ENCODE data around the gene FAM131A. TPM values are rescaled to one million over a fixed set of nuclear protein-coding genes. Genes with fewer than 3 reads are reported as not detected.

The FAM131A gene
- total and polyA plus RNA-seq, 12 donors: 21.6 to 36.5 (median 26.7) TPM

- no peaks in the 10 kb centered on the region for H3K9me3 ChIP-seq
- H3K4me3 ChIP-seq: no peak overlapping the region
- H3K4me1 ChIP-seq: peaks cover 8 to 39% (median 25%) of the 10 kb centered on the region in 9 donors
- no peak for DNase-seq
- no peak for ATAC-seq
- no peak overlapping the region for H3K27ac ChIP-seq
- 66 to 71% methylated on average over 5 of the region's 5 CpGs for WGBS, 2 donors
- TF ChIP-seq, protein P1, sequence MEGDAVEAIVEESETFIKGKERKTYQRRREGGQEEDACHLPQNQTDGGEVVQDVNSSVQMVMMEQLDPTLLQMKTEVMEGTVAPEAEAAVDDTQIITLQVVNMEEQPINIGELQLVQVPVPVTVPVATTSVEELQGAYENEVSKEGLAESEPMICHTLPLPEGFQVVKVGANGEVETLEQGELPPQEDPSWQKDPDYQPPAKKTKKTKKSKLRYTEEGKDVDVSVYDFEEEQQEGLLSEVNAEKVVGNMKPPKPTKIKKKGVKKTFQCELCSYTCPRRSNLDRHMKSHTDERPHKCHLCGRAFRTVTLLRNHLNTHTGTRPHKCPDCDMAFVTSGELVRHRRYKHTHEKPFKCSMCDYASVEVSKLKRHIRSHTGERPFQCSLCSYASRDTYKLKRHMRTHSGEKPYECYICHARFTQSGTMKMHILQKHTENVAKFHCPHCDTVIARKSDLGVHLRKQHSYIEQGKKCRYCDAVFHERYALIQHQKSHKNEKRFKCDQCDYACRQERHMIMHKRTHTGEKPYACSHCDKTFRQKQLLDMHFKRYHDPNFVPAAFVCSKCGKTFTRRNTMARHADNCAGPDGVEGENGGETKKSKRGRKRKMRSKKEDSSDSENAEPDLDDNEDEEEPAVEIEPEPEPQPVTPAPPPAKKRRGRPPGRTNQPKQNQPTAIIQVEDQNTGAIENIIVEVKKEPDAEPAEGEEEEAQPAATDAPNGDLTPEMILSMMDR (IDR thresholded peaks at IDR 0.05): no peak
- peaks cover 0 to 34% (median 20%) of the 10 kb centered on the region in 7 donors for H3K27me3 ChIP-seq
- H3K36me3 ChIP-seq: peaks cover 0 to 28% (median 5%) of the 10 kb centered on the region in 9 donors
- intact Hi-C loops (cut with DNase I): loop anchor here in 9 of 10 donors (2.0 to 10.0 kb wide), 8 partner anchors 94 to 412 kb away; no protein-coding TSS in a partner anchor
These were observed 35.5 kb downstream of the FAM131A start for GRCh38 chr3:184372911-184373310.

- Histone ChIP-seq H3K27me3 (peaks cover 0 to 39% (median 25%) of the 10 kb centered on the region in 7 donors), H3K4me1 (peaks cover 9 to 42% (median 27%) of the 10 kb centered on the region in 9 donors), H3K9me3 (no peaks in the 10 kb centered on the region), H3K36me3 (peaks cover 0 to 22% (median under 1%) of the 10 kb centered on the region in 9 donors), H3K4me3 (no peak overlapping the region), H3K27ac (no peak overlapping the region)
- intact Hi-C loops (cut with DNase I): loop anchor here in 9 of 10 donors (2.0 to 10.0 kb wide), 8 partner anchors 94 to 411 kb away; no protein-coding TSS in a partner anchor
- 70 to 73% methylated on average over 6 of the region's 6 CpGs for WGBS, 2 donors
- no peak for DNase-seq
- TF ChIP-seq, protein P1 (IDR thresholded peaks at IDR 0.05): no peak
- ATAC-seq: peak in 4 of 8 donors; percentile 36 to 68 (median 44)
These were observed 36.0 kb downstream of the FAM131A start for GRCh38 chr3:184373422-184373821.

DNA sequence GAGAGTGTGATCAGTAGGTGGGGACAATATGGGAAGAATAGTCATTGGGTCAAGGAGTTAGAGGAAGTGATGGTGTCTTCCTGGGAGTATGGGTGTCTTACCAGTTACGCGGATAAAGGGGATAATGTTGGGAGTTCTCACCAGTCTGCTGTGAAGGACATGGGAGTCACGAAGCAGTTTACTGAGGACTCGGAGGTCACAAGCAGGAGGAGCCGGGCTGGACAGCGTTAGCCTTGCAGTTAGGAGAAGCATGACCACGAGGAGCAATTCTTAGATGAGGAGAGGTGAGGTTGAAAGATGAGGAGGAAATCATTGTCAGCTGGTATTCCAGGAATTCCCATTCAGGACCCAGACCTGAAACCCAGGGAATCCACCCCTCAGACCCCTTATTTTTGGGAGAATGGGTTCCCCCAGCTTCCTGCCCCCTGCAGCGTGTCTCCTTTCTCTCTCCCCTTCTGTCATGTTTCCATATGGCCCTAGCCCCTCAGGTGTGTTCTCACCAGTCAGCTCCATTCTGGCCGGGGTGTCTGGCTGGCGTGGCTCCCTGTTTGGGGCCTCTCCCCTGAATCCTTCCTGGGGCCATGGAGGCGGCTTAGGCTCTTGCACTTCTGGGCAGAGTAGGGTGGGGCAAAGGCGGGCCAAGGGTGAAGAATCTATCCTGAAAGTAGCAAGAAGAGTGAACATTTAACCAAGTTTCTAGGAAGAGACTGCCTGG, 38.5 kb downstream of the FAM131A start:
- H3K27me3 ChIP-seq: peaks cover 5 to 52% (median 38%) of the 10 kb centered on the region in 7 donors
- H3K36me3 ChIP-seq: no peaks in the 10 kb centered on the region
- intact Hi-C loops (cut with DNase I): loop anchor here in 8 of 10 donors (5.0 to 10.0 kb wide), 5 partner anchors 139 to 409 kb away; no protein-coding TSS in a partner anchor
- ATAC-seq (no peak), DNase-seq (no peak)
- 86 to 88% methylated on average over 12 of the region's 12 CpGs for WGBS, 2 donors
- TF ChIP-seq, protein P1 (IDR thresholded peaks at IDR 0.05): no peak
- peaks cover 3 to 48% (median 23%) of the 10 kb centered on the region in 9 donors for H3K4me1 ChIP-seq
- H3K9me3 ChIP-seq: no peaks in the 10 kb centered on the region
- H3K4me3 ChIP-seq: no peak overlapping the region
- H3K27ac ChIP-seq: no peak overlapping the region

DNA sequence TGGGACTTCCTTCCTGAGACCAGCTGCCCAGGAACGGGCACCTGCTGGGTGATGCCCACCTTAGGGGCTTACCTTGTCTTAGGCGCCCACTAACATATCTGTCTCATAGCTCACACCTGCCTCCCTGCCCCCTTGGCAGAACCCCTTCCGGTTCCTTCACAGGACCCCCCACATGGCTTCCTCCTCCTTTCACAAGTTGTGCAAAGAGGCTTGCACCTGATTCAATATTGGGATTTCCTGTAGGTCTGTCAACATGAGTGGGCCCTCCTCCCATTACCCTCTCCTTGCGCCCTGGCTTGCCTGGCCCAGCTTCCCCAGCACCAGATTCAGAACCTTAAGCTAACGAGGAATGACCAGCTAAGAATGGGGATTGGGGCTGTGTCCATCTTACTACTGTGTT, 40.0 kb downstream of the FAM131A start:
- Histone ChIP-seq H3K36me3 (no peaks in the 10 kb centered on the region), H3K9me3 (no peaks in the 10 kb centered on the region), H3K27ac (peak overlapping the region in 3 of 10 donors; percentile 19 to 81 (median 64)), H3K27me3 (peaks cover 5 to 67% (median 53%) of the 10 kb centered on the region in 7 donors), H3K4me3 (no peak overlapping the region), H3K4me1 (peaks cover 9 to 47% (median 21%) of the 10 kb centered on the region in 9 donors)
- TF ChIP-seq, protein P1 (IDR thresholded peaks at IDR 0.05): no peak
- DNase-seq (no peak), ATAC-seq (no peak)
- 77 to 94% methylated on average over 5 of the region's 5 CpGs for WGBS, 2 donors
- intact Hi-C loops (cut with DNase I): loop anchor here in 8 of 10 donors (5.0 to 10.0 kb wide), 5 partner anchors 137 to 407 kb away; no protein-coding TSS in a partner anchor
